Renal cortical epithelial cell (primary cell): Measurements from ENCODE around the gene OR9A4. TPM values are rescaled to one million over a fixed set of nuclear protein-coding genes. Genes with fewer than 3 reads are reported as not detected.

Source experiments
- DNase-seq: peaks from one replicate; pipeline ENCODE4 v3.0.0-alpha.2; 2011; ENCODE audit warnings: low read depth
- total RNA-seq: library from RNA; depleted of rRNA; stranded (reverse); fragments of >200 nt; gene quantifications from 2 replicates; pipeline ENCODE4 v1.2.3, GENCODE V29; 2014

The OR9A4 gene
- total RNA-seq, 1 donor from 2014 or later: 0.15 TPM

GRCh38 chr7:141946796-141947195, 30.6 kb downstream of the OR9A4 start, which contains the start of gene CLEC5A:
Gene CLEC5A (minus strand): TSS chr7:141946974. CDS start chr7:141946292, 682 bp downstream.
- DNase-seq: no peak

- no peak for DNase-seq
Observed at GRCh38 chr7:141949021-141949420, 32.8 kb downstream of the OR9A4 start.

- no peak for DNase-seq
Observed at GRCh38 chr7:141949451-141949850, 33.3 kb downstream of the OR9A4 start.

DNA sequence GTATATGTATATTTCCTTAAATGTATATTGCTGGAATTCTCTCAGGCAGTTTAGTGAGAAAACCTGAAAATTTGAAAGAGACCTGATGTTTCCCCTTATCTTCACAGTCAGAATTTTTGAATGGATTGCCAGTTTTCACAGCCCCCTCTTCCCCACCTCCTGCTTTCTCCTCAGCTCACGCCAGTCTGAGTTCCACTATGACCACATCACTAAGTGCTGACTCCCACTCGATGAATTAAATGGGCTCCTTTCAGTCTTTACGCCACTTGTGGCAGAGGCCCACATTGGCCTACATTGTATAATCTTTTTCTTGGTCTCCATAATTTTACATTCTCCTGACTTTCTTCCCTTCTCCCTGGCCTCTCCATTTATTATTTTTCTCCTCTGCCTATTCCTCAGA, 33.7 kb downstream of the OR9A4 start:
- no peak for DNase-seq

GRCh38 chr7:141950806-141951205, 34.6 kb downstream of the OR9A4 start:
- no peak for DNase-seq

GRCh38 chr7:141952461-141952860, 36.3 kb downstream of the OR9A4 start:
- DNase-seq: no peak

DNA sequence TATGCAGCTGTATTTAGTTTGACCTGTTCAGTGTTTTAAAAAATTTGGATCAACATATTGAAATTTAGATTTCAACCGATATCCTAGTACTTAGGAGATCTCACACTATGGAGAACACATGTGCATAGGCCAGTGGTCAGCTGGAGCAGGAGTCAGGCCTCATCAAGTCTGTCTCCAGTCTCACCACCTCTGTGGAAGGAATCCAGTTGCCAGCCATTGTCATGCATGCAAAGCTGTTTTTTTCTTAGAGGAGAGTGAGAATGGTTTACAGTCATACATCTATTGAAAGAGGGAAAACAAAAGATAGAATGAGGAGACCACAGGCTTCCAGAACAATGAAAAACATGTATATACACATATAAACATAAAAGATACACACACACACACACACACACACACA, 38.1 kb downstream of the OR9A4 start:
- DNase-seq: no peak

GRCh38 chr7:141956084-141956483, 39.9 kb downstream of the OR9A4 start:
- no peak for DNase-seq

- no peak for DNase-seq
Observed at GRCh38 chr7:141960687-141961422, 44.7 kb downstream of the OR9A4 start.

Other genes starting within 250 kb of the OR9A4 start
- 12.3 and 17.6 TPM in 2 replicates for gene DENND11, start 214.2 kb upstream of the OR9A4 start, total RNA-seq
- gene WEE2, start 208.0 kb upstream of the OR9A4 start, total RNA-seq: under 0.01 TPM in 1 of 2 replicates, not detected in the other
- gene SSBP1, start 178.0 kb upstream of the OR9A4 start, total RNA-seq: 150 and 257 TPM in 2 replicates
- gene TAS2R3, start 152.3 kb upstream of the OR9A4 start, total RNA-seq: 2.3 TPM in 1 of 2 replicates, not detected in the other
- 1.8 TPM in 1 of 2 replicates, not detected in the other for gene TAS2R4, start 139.7 kb upstream of the OR9A4 start, total RNA-seq
- 0.69 and 1.8 TPM in 2 replicates for gene TAS2R5, start 126.2 kb upstream of the OR9A4 start, total RNA-seq
- not detected in 2 replicates for gene PRSS37, start 74.9 kb upstream of the OR9A4 start, total RNA-seq
- gene CLEC5A, start 30.6 kb downstream of the OR9A4 start, total RNA-seq: not detected in 2 replicates
- not detected in 2 replicates for gene TAS2R38, start 57.4 kb downstream of the OR9A4 start, total RNA-seq
- gene MGAM, start 79.5 kb downstream of the OR9A4 start, total RNA-seq: 0.52 and 4.0 TPM in 2 replicates
- gene MGAM2, start 195.3 kb downstream of the OR9A4 start, total RNA-seq: not detected in 2 replicates